ENCODE data around the gene CASQ2.

- TF ChIP-seq CTCF (optimal IDR thresholded peaks at IDR 0.05 in 1 of 3, IDR thresholded peaks at IDR 0.05 in 1 of 3, conservative IDR thresholded peaks at IDR 0.05 in 1 of 3; ENCODE audit: extremely low read depth in 1 of 3, insufficient read depth in 2 of 3, low read length in 3 of 3) (peak; percentile 25 to 49 (median 45)), EZH2 (IDR thresholded peaks at IDR 0.05; ENCODE audit: low read length) (no peak)
These were observed 51.0 kb downstream of the CASQ2 start for GRCh38 chr1:115717541-115717940.
